GM23248 (cell line): Measurements from ENCODE around the gene CCDC169. TPM values are rescaled to one million over a fixed set of nuclear protein-coding genes. Genes with fewer than 3 reads are reported as not detected.
A peak's percentile ranks its signal among the peaks of the same experiment; 100 is the strongest.

Source experiments
- DNase-seq: peaks from one replicate; pipeline ENCODE4 v3.0.0-alpha.2; 2015
- H2AFZ ChIP-seq: fragments of 200-600 bp; sonication (generic); 2 replicates; pipeline ENCODE4 v1.6.1; 2016; ENCODE audit warnings: antibody characterized with exemption
- H3F3A ChIP-seq: fragments of 200-600 bp; sonication (generic); 2 replicates; pipeline ENCODE4 v1.6.1; 2016; ENCODE audit warnings: mild to moderate bottlenecking, antibody characterized with exemption, mixed run types; ENCODE audit not compliant: insufficient read depth
- H3K27ac ChIP-seq: fragments of 200-600 bp; sonication (generic); 2 replicates; pipeline ENCODE4 v1.5.1; 2016; ENCODE audit warnings: mild to moderate bottlenecking
- H3K27me3 ChIP-seq: fragments of 200-600 bp; sonication (generic); replicated peaks from 2 replicates; pipeline ENCODE4 v1.6.1; 2016; ENCODE audit warnings: mild to moderate bottlenecking; ENCODE audit not compliant: insufficient read depth
- H3K36me3 ChIP-seq: fragments of 200-600 bp; sonication (generic); 2 replicates; pipeline ENCODE4 v1.6.1; 2016; ENCODE audit warnings: low read depth, mild to moderate bottlenecking
- H3K4me1 ChIP-seq: fragments of 200-600 bp; sonication (generic); 2 replicates; pipeline ENCODE4 v1.6.1; 2016; ENCODE audit warnings: mild to moderate bottlenecking; ENCODE audit not compliant: insufficient read depth
- H3K4me2 ChIP-seq: fragments of 200-600 bp; sonication (generic); one replicate; pipeline ENCODE4 v1.6.1; 2016; ENCODE audit warnings: mild to moderate bottlenecking; ENCODE audit not compliant: unreplicated experiment
- H3K4me3 ChIP-seq: fragments of 200-600 bp; sonication (generic); 2 replicates; pipeline ENCODE4 v1.5.1; 2016; ENCODE audit warnings: mild to moderate bottlenecking
- H3K79me2 ChIP-seq: fragments of 200-600 bp; sonication (generic); 2 replicates; pipeline ENCODE4 v1.6.1; 2016; ENCODE audit warnings: mild to moderate bottlenecking; ENCODE audit not compliant: insufficient read depth
- H3K9ac ChIP-seq: fragments of 200-600 bp; sonication (generic); 2 replicates; pipeline ENCODE4 v1.6.1; 2016; ENCODE audit warnings: mild to moderate bottlenecking
- H3K9me2 ChIP-seq: fragments of 200-600 bp; sonication (generic); 2 replicates; pipeline ENCODE4 v1.6.1; 2016; ENCODE audit warnings: mixed run types, mild to moderate bottlenecking, moderate library complexity; ENCODE audit not compliant: insufficient read depth
- H3K9me3 ChIP-seq: fragments of 200-600 bp; sonication (generic); one replicate; pipeline ENCODE4 v1.6.1; 2017; ENCODE audit warnings: low read depth
- H4K20me1 ChIP-seq: fragments of 200-600 bp; sonication (generic); 2 replicates; pipeline ENCODE4 v1.6.0; 2016; ENCODE audit not compliant: insufficient read depth
- EZH2 ChIP-seq: fragments of 200-600 bp; sonication (generic); IDR thresholded peaks from 2 replicates; pipeline ENCODE4 v1.6.1; 2018; ENCODE audit warnings: antibody characterized with exemption, mild to moderate bottlenecking; ENCODE audit not compliant: insufficient read depth, poor library complexity, severe bottlenecking
- EZH2phosphoT487 ChIP-seq: fragments of 200-600 bp; sonication (generic); IDR thresholded peaks from 2 replicates; pipeline ENCODE4 v1.6.1; 2018; ENCODE audit warnings: antibody characterized with exemption, moderate library complexity, mild to moderate bottlenecking, low read depth; ENCODE audit not compliant: insufficient read depth
- WGBS, 2 experiments: methylation state at CpG; one replicate each; pipeline ENCODE4 v1.1.6; 2015 to 2017; ENCODE audit warnings: low lambda C conversion rate in 2 of 2, low coverage in 1 of 2; ENCODE audit errors: missing lambda C conversion rate in 2 of 2; 5-methylcytosine and 5-hydroxymethylcytosine counted together
- in situ Hi-C: fragments of 300-500 bp; cut with MboI; formaldehyde crosslinking; loops from 2 replicates; pipeline ENCODE4 v1.15.0; 2020
- polyA plus RNA-seq: library from polyadenylated mRNA; unstranded; fragments of >200 nt; fragmentation: Nextera tagmentation; extraction: Ambion mirVana; gene quantifications from 2 replicates; pipeline ENCODE4 v1.2.1, GENCODE V29; 2016
- total RNA-seq: library from RNA; depleted of rRNA; stranded (reverse); fragments of >200 nt; shearing (Covaris generic); gene quantifications from 2 replicates; pipeline ENCODE4 v1.2.3, GENCODE V29; 2014

CCDC169 gene
- total and polyA plus RNA-seq, 2 experiments from 2014 or later = 0.22 to 0.63 TPM

GRCh38 chr13:36261011-36261410, 36.6 kb downstream of the CCDC169 start:
- 66 to 69% methylated on average over 3 of the region's 3 CpGs for WGBS, 2 experiments
- in situ Hi-C loops = no loop called here

DNA sequence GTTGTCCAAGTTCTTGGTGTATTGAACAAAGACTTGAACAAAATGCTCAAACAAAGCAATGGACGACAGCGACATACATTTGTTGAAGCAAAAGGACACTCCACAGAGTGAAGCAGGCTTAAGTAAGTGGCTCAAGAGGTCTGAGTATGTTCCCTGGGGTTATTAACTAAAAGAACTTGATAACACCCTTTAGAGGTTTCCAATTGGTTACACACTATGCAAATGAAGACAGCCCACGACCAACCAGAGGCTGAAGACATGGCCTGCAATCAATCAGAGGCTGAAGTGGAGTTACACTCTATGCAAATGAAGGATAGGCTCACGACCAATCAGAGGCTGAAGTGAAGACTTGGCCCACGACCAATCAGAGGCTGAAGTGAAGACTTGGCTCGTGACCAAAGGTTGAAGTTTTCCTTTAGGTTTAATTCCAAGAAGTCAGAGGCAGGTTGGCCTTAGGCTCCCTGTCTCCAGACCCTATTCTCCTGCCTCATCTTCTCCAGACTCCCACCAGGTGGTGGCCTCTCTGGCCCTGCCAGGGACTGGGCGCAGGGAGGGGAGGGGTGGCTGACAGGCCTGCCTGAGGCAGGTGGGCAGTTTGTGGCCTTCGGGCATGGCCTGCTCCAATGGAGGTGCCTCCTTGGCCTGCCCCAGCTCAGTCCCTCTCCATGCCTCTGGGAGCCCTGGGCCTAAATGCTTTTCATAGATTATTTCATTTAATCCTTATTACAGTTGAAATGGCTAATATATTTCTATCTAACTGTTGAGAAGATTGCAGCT, 38.1 kb downstream of the CCDC169 start:
- in situ Hi-C loops = no loop called here
- no peak for DNase-seq
- Histone ChIP-seq H3K27ac (no peak overlapping the region), H3K79me2 (no peaks in the 10 kb centered on the region), H2AFZ (no peak overlapping the region), H3K9ac (no peak overlapping the region), H4K20me1 (no peaks in the 10 kb centered on the region), H3K4me1 (0 out of 2 replicates have a peak, but pooled peaks cover 4% of the 10 kb centered on the region), H3K4me2 (no peak overlapping the region), H3K9me3 (no peaks in the 10 kb centered on the region), H3K4me3 (no peak overlapping the region), H3K9me2 (no peaks in the 10 kb centered on the region), H3K36me3 (no peaks in the 10 kb centered on the region), H3K27me3 (no peaks in the 10 kb centered on the region), H3F3A (no peaks in the 10 kb centered on the region)
- 79 to 81% methylated on average over 8 of the region's 8 CpGs for WGBS, 2 experiments
- no peak for TF ChIP-seq EZH2

More at GRCh38 chr13:36261011-36261410, 36.6 kb downstream of the CCDC169 start:
- Histone ChIP-seq H3K79me2 (no peaks in the 10 kb centered on the region), H4K20me1 (no peaks in the 10 kb centered on the region), H3K9me3 (no peaks in the 10 kb centered on the region), H3K4me3 (no peak overlapping the region), H3K36me3 (no peaks in the 10 kb centered on the region), H3F3A (no peaks in the 10 kb centered on the region), H3K27ac (no peak overlapping the region), H2AFZ (no peak overlapping the region), H3K4me1 (0 out of 2 replicates have a peak, but pooled peaks cover 4% of the 10 kb centered on the region), H3K9me2 (no peaks in the 10 kb centered on the region), H3K9ac (no peak overlapping the region), H3K27me3 (no peaks in the 10 kb centered on the region), H3K4me2 (no peak overlapping the region)
- TF ChIP-seq EZH2 (no peak), EZH2phosphoT487 (no peak)
- DNase-seq = peak; percentile 18

- Histone ChIP-seq H3K9me2 (no peaks in the 10 kb centered on the region), H3K36me3 (no peaks in the 10 kb centered on the region), H3F3A (no peaks in the 10 kb centered on the region), H3K9me3 (no peaks in the 10 kb centered on the region), H2AFZ (no peak overlapping the region), H3K4me2 (no peak overlapping the region), H3K27ac (no peak overlapping the region), H3K4me3 (no peak overlapping the region), H3K27me3 (no peaks in the 10 kb centered on the region), H3K9ac (no peak overlapping the region), H3K79me2 (no peaks in the 10 kb centered on the region), H3K4me1 (0 out of 2 replicates have a peak, but pooled peaks cover 4% of the 10 kb centered on the region), H4K20me1 (no peaks in the 10 kb centered on the region)
- TF ChIP-seq EZH2 (no peak), EZH2phosphoT487 (no peak)
- WGBS, 2 experiments = 83 to 86% methylated on average over 8 of the region's 8 CpGs
- no peak for DNase-seq
- in situ Hi-C loops = no loop called here
Observed at GRCh38 chr13:36258831-36259230, 38.8 kb downstream of the CCDC169 start.

DNA sequence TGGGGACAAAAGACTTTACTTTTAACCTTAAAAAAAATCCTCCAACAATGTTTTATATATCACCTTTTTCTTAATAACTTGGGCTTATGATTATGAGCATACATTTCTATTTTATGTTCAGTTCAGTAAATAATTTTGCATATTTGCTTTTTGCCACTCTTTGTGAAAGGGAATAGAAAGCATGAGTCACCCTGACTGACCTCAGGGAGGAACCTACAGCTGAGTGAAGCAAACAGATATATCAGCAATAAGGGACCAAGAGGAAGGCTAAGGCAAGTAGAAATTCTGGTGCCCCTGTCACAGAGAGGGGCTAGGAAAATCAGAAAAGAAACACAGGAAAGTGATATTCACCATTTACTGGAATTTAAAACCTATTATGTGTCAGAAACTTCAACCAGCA, 46.1 kb downstream of the CCDC169 start:
- Histone ChIP-seq H3K36me3 (no peaks in the 10 kb centered on the region), H3K27ac (no peak overlapping the region), H3K4me2 (no peak overlapping the region), H3K9me2 (no peaks in the 10 kb centered on the region), H3K4me3 (no peak overlapping the region), H3K27me3 (no peaks in the 10 kb centered on the region), H3K79me2 (no peaks in the 10 kb centered on the region), H2AFZ (no peak overlapping the region), H4K20me1 (no peaks in the 10 kb centered on the region), H3K9me3 (no peaks in the 10 kb centered on the region), H3K9ac (no peak overlapping the region), H3F3A (no peaks in the 10 kb centered on the region), H3K4me1 (no peaks in the 10 kb centered on the region)
- in situ Hi-C loops = no loop called here
- TF ChIP-seq EZH2phosphoT487 (no peak), EZH2 (no peak)
- DNase-seq = peak; percentile 30
